MM.1S (cell line): ENCODE data around the gene CDK5RAP3.

Experiments used
- DNase-seq: peaks from one replicate; pipeline ENCODE4 v3.0.0-alpha.2; 2015
- H2AFZ ChIP-seq: fragments of 300-600 bp; sonication (generic); 2 replicates; pipeline ENCODE4 v1.6.0; 2016; ENCODE audit warnings: antibody characterized with exemption, low read length
- H3F3A ChIP-seq: fragments of 300-600 bp; sonication (generic); 2 replicates; pipeline ENCODE4 v1.6.1; 2016; ENCODE audit warnings: mild to moderate bottlenecking, antibody characterized with exemption, low read length, moderate library complexity, mixed read lengths; ENCODE audit not compliant: insufficient read depth
- H3K27ac ChIP-seq: fragments of 300-600 bp; sonication (generic); 2 replicates; pipeline ENCODE4 v1.5.1; 2016; ENCODE audit warnings: mild to moderate bottlenecking, low read length
- H3K27me3 ChIP-seq: fragments of 300-600 bp; sonication (generic); replicated peaks from 2 replicates; pipeline ENCODE4 v1.6.0; 2016; ENCODE audit warnings: low read length; ENCODE audit not compliant: insufficient read depth
- H3K36me3 ChIP-seq: fragments of 300-600 bp; sonication (generic); replicated peaks from 2 replicates; pipeline ENCODE4 v1.6.1; 2016; ENCODE audit warnings: mild to moderate bottlenecking, low read length, mixed read lengths; ENCODE audit not compliant: insufficient read depth
- H3K4me1 ChIP-seq: fragments of 300-600 bp; sonication (generic); 2 replicates; pipeline ENCODE4 v1.6.1; 2016; ENCODE audit warnings: low read length, mixed read lengths
- H3K4me2 ChIP-seq: fragments of 300-600 bp; sonication (generic); 2 replicates; pipeline ENCODE4 v1.6.0; 2016; ENCODE audit warnings: low read depth, low read length
- H3K4me3 ChIP-seq: fragments of 300-600 bp; sonication (generic); 2 replicates; pipeline ENCODE4 v1.5.1; 2016; ENCODE audit warnings: low read length, mixed read lengths
- H3K79me2 ChIP-seq: fragments of 300-600 bp; sonication (generic); 2 replicates; pipeline ENCODE4 v1.6.1; 2016; ENCODE audit warnings: mixed run types, low read length, mixed read lengths
- H3K9ac ChIP-seq: fragments of 300-600 bp; sonication (generic); 2 replicates; pipeline ENCODE4 v1.6.1; 2016; ENCODE audit warnings: low read length, mixed read lengths
- H3K9me2 ChIP-seq: fragments of 300-600 bp; sonication (generic); replicated peaks from 2 replicates; pipeline ENCODE4 v1.6.1; 2016; ENCODE audit warnings: mild to moderate bottlenecking, low read length, mixed read lengths; ENCODE audit not compliant: insufficient read depth
- H3K9me3 ChIP-seq: fragments of 300-600 bp; sonication (generic); replicated peaks from 2 replicates; pipeline ENCODE4 v1.6.1; 2016; ENCODE audit warnings: mild to moderate bottlenecking, low read length, mixed read lengths; ENCODE audit not compliant: insufficient read depth
- H4K20me1 ChIP-seq: fragments of 300-600 bp; sonication (generic); 2 replicates; pipeline ENCODE4 v1.6.1; 2016; ENCODE audit warnings: mild to moderate bottlenecking, low read length, moderate library complexity, mixed read lengths; ENCODE audit not compliant: insufficient read depth
- EZH2 ChIP-seq: fragments of 300-600 bp; sonication (generic); optimal IDR thresholded peaks from 2 replicates; pipeline ENCODE3; 2017; ENCODE audit warnings: low read depth, mild to moderate bottlenecking, antibody characterized with exemption, low read length, mixed read lengths
- EZH2phosphoT487 ChIP-seq: fragments of 300-600 bp; sonication (generic); IDR thresholded peaks from 2 replicates; pipeline ENCODE4 v1.6.1; 2018; ENCODE audit warnings: antibody characterized with exemption, low read length
- TF ChIP-seq, protein P1 (sequence below): fragments of 300-600 bp; sonication (generic); IDR thresholded peaks from 2 replicates; pipeline ENCODE4 v1.5.1; 2016; ENCODE audit warnings: antibody characterized with exemption, low read length, mixed read lengths

The CDK5RAP3 gene

DNA sequence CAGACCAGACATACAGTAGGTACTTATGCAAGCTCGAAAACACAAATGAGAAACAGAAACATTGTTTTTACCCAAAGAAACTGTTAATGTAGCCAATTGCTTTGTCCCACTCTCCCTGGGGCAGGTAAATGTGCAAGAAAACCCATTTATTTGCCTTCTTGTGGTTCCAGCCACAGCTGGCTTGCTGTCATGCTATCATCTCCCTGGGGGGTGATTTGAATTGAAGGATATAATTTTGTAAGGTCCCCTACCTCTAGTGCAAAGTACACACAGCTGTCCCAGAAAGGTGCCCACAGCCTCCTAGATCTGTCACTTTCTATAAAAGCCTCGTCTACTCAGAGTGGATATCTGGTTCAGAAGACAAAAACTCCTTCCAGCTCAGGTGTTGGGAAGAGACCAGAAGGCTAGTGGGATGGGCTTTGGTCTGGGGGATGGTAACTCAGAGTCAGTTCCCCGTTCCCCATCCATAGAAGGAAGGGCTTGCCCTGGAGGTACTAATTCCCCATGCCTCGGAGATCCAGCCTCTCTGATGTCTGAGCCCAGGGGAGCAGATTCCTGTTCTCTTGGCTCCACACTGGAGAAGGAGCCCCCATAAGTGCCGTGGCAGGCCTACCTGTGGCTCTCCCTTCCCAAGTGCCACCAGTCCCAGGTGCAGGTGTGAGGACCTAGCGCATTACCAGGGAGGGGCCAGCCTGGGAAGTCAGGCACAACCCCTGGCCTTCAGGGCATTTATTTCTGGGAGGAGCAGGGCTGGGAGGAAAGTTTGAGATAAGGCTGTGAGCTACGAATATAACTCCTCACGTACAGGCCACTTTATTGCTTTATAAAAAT, 10.9 kb upstream of the CDK5RAP3 start:
- Histone ChIP-seq H3K9ac (no peak overlapping the region), H3F3A (no peaks in the 10 kb centered on the region), H3K9me3 (no peaks in the 10 kb centered on the region), H2AFZ (no peak overlapping the region), H3K9me2 (no peaks in the 10 kb centered on the region), H3K4me3 (no peak overlapping the region), H3K36me3 (no peaks in the 10 kb centered on the region), H3K4me1 (peaks cover 20% of the 10 kb centered on the region), H3K27ac (no peak overlapping the region), H3K79me2 (no peaks in the 10 kb centered on the region), H3K27me3 (no peaks in the 10 kb centered on the region), H4K20me1 (no peaks in the 10 kb centered on the region), H3K4me2 (no peak overlapping the region)
- TF ChIP-seq, protein P1, sequence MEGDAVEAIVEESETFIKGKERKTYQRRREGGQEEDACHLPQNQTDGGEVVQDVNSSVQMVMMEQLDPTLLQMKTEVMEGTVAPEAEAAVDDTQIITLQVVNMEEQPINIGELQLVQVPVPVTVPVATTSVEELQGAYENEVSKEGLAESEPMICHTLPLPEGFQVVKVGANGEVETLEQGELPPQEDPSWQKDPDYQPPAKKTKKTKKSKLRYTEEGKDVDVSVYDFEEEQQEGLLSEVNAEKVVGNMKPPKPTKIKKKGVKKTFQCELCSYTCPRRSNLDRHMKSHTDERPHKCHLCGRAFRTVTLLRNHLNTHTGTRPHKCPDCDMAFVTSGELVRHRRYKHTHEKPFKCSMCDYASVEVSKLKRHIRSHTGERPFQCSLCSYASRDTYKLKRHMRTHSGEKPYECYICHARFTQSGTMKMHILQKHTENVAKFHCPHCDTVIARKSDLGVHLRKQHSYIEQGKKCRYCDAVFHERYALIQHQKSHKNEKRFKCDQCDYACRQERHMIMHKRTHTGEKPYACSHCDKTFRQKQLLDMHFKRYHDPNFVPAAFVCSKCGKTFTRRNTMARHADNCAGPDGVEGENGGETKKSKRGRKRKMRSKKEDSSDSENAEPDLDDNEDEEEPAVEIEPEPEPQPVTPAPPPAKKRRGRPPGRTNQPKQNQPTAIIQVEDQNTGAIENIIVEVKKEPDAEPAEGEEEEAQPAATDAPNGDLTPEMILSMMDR = no peak
- TF ChIP-seq EZH2 = no peak
- no peak for TF ChIP-seq EZH2phosphoT487
- DNase-seq = no peak

DNA sequence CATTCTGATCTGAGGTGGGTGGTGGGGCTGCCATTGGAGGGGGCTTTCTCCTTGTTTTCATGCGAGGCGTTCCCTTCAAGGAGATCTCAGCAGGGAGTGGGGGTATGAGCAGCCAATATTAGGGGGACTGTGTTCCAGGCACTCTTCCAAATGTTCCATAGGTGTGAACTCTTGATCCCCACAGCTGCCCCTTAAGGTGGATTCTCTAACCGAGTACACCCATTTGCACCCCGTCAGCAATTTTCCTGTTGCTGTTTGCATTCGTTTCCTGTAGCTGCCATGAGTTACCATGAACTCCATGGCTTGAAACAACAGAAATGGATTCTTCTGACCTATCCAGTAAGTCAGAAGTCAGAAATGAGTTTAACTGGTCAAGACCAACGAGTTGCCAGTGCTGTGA, 9.5 kb upstream of the CDK5RAP3 start:
- H2AFZ ChIP-seq = no peak overlapping the region
- no peaks in the 10 kb centered on the region for H3F3A ChIP-seq
- no peaks in the 10 kb centered on the region for H3K9me2 ChIP-seq
- H3K9me3 ChIP-seq = no peaks in the 10 kb centered on the region
- H3K4me2 ChIP-seq = no peak overlapping the region
- H3K9ac ChIP-seq = no peak overlapping the region
- H3K36me3 ChIP-seq = no peaks in the 10 kb centered on the region
- H3K4me3 ChIP-seq = no peak overlapping the region
- H3K27me3 ChIP-seq = no peaks in the 10 kb centered on the region
- H3K4me1 ChIP-seq = peaks cover 20% of the 10 kb centered on the region
- no peaks in the 10 kb centered on the region for H3K79me2 ChIP-seq
- TF ChIP-seq EZH2phosphoT487 (no peak), EZH2 (no peak)
- TF ChIP-seq, protein P1 = no peak
- DNase-seq = no peak
- H3K27ac ChIP-seq = no peak overlapping the region
- no peaks in the 10 kb centered on the region for H4K20me1 ChIP-seq

DNA sequence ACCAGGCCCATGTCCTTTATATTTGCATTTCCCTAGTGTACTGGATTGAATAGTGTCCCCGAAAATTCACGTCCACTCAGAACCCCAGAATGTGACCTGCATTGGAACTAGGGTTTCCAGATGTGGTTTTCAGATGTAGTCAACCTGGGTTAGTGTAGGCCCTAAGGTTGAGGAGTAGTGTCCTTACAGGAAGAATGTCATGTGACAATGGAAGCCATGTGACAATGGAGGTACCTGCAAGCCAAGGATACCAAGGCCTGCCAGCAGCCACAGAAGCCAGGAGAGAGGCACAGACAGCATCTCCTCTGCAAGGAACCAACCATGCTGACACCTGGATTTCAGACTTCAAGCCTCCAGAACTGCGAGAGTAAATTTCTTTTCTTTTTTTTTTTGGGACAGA, 8.0 kb upstream of the CDK5RAP3 start:
- TF ChIP-seq EZH2 = no peak
- no peak overlapping the region for H3K27ac ChIP-seq
- H3K9me3 ChIP-seq = no peaks in the 10 kb centered on the region
- no peaks in the 10 kb centered on the region for H3K27me3 ChIP-seq
- no peaks in the 10 kb centered on the region for H3F3A ChIP-seq
- H3K4me3 ChIP-seq = no peak overlapping the region
- no peaks in the 10 kb centered on the region for H3K79me2 ChIP-seq
- H3K4me1 ChIP-seq = peaks cover 6% of the 10 kb centered on the region
- H3K9me2 ChIP-seq = no peaks in the 10 kb centered on the region
- no peak overlapping the region for H3K4me2 ChIP-seq
- no peak for DNase-seq
- no peak overlapping the region for H2AFZ ChIP-seq
- H4K20me1 ChIP-seq = no peaks in the 10 kb centered on the region
- no peak overlapping the region for H3K9ac ChIP-seq
- no peaks in the 10 kb centered on the region for H3K36me3 ChIP-seq

DNA sequence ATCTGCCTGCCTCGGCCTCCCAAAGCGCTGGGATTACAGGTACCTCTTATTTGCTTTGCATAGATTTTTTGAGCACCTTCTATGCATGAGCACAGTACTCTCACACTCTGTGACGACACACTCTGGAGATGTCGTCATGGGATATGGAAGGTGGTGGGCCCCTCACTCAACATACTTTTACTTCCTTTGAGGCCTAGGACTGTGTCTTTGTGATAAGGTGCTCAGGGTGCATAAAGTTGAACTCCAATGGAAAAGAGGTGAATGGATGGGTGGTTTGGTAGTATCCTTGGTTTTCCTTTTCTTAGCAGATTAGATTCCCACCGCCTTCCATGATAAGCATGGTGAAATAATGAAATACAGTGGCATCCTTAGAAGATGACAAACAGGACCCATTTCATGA, 6.1 kb upstream of the CDK5RAP3 start:
- Histone ChIP-seq H3K27me3 (no peaks in the 10 kb centered on the region), H3K9me3 (no peaks in the 10 kb centered on the region), H3K9ac (no peak overlapping the region), H3K36me3 (no peaks in the 10 kb centered on the region), H3F3A (no peaks in the 10 kb centered on the region), H2AFZ (no peak overlapping the region), H3K9me2 (no peaks in the 10 kb centered on the region), H3K79me2 (no peaks in the 10 kb centered on the region), H3K27ac (no peak overlapping the region), H3K4me3 (no peak overlapping the region), H4K20me1 (no peaks in the 10 kb centered on the region), H3K4me2 (no peak overlapping the region), H3K4me1 (no peaks in the 10 kb centered on the region)
- DNase-seq = no peak
- TF ChIP-seq, protein P1 = no peak
- TF ChIP-seq EZH2 = no peak
- TF ChIP-seq EZH2phosphoT487 = no peak
